A673 (cell line): Measurements from ENCODE around the gene COL4A1. TPM values are rescaled to one million over a fixed set of nuclear protein-coding genes. Genes with fewer than 3 reads are reported as not detected.

Experiments
- BruUV-seq: library from RNA; stranded (reverse); fragments of 400-500 nt; replicated peaks from 2 replicates; lab custom pipeline; 2021; lab: Mats Ljungman, UMichigan
- CTCF ChIA-PET: fragments of 300-600 bp; sonication (Branson Sonifier 250); formaldehyde crosslinking; loops from one replicate; lab custom pipeline; 2022; ENCODE audit warnings: antibody characterized with exemption; lab: Charles Lee
- POLR2A ChIA-PET: fragments of 300-600 bp; sonication (Branson Sonifier 250); formaldehyde crosslinking; loops from one replicate; lab custom pipeline; 2022; ENCODE audit warnings: antibody characterized with exemption; ENCODE audit not compliant: low non-redundant PET; lab: Charles Lee
- DNase-seq: peaks from one replicate; pipeline ENCODE4 v3.0.0-alpha.2; 2015; ENCODE audit warnings: low spot score
- H3K27ac ChIP-seq: fragments of 200-600 bp; sonication (generic); 2 replicates; pipeline ENCODE4 v1.5.1; 2016; ENCODE audit warnings: mixed run types, low read depth, mild to moderate bottlenecking, mixed read lengths, antibody characterized with exemption, low read length; ENCODE audit not compliant: poor library complexity, severe bottlenecking
- H3K27me3 ChIP-seq: fragments of 200-600 bp; sonication (generic); replicated peaks from 2 replicates; pipeline ENCODE4 v1.6.1; 2017; ENCODE audit warnings: mixed run types, low read depth, mild to moderate bottlenecking, mixed read lengths, antibody characterized with exemption, low read length; ENCODE audit not compliant: insufficient read depth, poor library complexity
- H3K36me3 ChIP-seq: fragments of 200-600 bp; sonication (generic); 2 replicates; pipeline ENCODE4 v1.6.1; 2016; ENCODE audit warnings: mixed run types, mild to moderate bottlenecking, mixed read lengths, antibody characterized with exemption, low read length; ENCODE audit not compliant: insufficient read depth, poor library complexity, severe bottlenecking
- H3K4me1 ChIP-seq: fragments of 200-600 bp; sonication (generic); 2 replicates; pipeline ENCODE4 v1.6.1; 2017; ENCODE audit warnings: mixed run types, mild to moderate bottlenecking, mixed read lengths, antibody characterized with exemption, low read length; ENCODE audit not compliant: insufficient read depth, poor library complexity, severe bottlenecking
- H3K4me3 ChIP-seq: fragments of 200-600 bp; sonication (generic); 2 replicates; pipeline ENCODE4 v1.5.1; 2016; ENCODE audit warnings: low read depth, mixed run types, mild to moderate bottlenecking, mixed read lengths, low read length; ENCODE audit not compliant: poor library complexity, severe bottlenecking
- H3K9me3 ChIP-seq: fragments of 200-600 bp; sonication (generic); 2 replicates; pipeline ENCODE4 v1.6.1; 2016; ENCODE audit warnings: mixed run types, low read depth, mild to moderate bottlenecking, mixed read lengths, antibody characterized with exemption, low read length; ENCODE audit not compliant: poor library complexity, severe bottlenecking
- EZH2 ChIP-seq: fragments of 200-600 bp; sonication (generic); IDR thresholded peaks from 2 replicates; pipeline ENCODE4 v1.6.1; 2017; ENCODE audit warnings: borderline replicate concordance, low read depth, mild to moderate bottlenecking, mixed read lengths, antibody characterized with exemption, low read length; ENCODE audit not compliant: poor library complexity, severe bottlenecking
- intact Hi-C: fragments of 100-400 bp; cut with micrococcal nuclease; formaldehyde crosslinking; loops from one replicate; pipeline ENCODE4 v1.10.0; 2022; ENCODE audit not compliant: unreplicated experiment
- total RNA-seq: library from RNA; stranded (reverse); gene quantifications from 2 replicates; pipeline ENCODE4 v1.2.3, GENCODE V29; 2021
- TF ChIP-seq, protein P1 (sequence below): fragments of 300-800, 200-600 bp; sonication (generic); conservative IDR thresholded peaks from 2 replicates; pipeline ENCODE4 v1.5.1; 2017; ENCODE audit warnings: low read depth, mild to moderate bottlenecking, antibody characterized with exemption, low read length, moderate library complexity, mixed read lengths

The COL4A1 gene
- total RNA-seq, 1 experiment from 2014 or later, result 83.9 TPM

DNA sequence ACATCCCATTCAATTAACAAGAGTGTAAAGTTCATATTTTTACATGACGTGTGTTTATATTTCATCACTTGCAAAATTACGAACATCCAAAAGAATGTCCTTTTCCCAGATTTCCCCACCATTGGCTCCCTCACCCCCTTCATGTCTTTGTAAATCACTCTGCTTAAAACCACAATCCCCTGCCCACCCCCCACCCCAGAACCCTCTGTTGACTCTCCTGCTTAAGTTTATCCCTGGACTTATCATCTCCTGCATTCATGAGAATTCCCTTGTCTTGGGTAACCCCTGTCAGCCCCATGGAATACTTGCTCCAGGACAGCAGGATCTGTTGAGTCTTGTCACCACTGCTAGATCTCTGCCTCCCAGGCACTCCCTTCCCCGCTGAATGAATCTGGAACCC, 109.9 kb downstream of the COL4A1 start:
- intact Hi-C loops, result no loop called here
- Histone ChIP-seq H3K27ac (no peak overlapping the region), H3K27me3 (no peaks in the 10 kb centered on the region), H3K36me3 (no peaks in the 10 kb centered on the region), H3K4me1 (no peaks in the 10 kb centered on the region), H3K4me3 (no peak overlapping the region), H3K9me3 (no peaks in the 10 kb centered on the region)
- no TSS peak for BruUV-seq
- CTCF ChIA-PET, result no interaction called here
- no peak for DNase-seq
- TF ChIP-seq, protein P1, sequence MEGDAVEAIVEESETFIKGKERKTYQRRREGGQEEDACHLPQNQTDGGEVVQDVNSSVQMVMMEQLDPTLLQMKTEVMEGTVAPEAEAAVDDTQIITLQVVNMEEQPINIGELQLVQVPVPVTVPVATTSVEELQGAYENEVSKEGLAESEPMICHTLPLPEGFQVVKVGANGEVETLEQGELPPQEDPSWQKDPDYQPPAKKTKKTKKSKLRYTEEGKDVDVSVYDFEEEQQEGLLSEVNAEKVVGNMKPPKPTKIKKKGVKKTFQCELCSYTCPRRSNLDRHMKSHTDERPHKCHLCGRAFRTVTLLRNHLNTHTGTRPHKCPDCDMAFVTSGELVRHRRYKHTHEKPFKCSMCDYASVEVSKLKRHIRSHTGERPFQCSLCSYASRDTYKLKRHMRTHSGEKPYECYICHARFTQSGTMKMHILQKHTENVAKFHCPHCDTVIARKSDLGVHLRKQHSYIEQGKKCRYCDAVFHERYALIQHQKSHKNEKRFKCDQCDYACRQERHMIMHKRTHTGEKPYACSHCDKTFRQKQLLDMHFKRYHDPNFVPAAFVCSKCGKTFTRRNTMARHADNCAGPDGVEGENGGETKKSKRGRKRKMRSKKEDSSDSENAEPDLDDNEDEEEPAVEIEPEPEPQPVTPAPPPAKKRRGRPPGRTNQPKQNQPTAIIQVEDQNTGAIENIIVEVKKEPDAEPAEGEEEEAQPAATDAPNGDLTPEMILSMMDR, result no peak
- TF ChIP-seq EZH2, result no peak
- POLR2A ChIA-PET, result no interaction called here

DNA sequence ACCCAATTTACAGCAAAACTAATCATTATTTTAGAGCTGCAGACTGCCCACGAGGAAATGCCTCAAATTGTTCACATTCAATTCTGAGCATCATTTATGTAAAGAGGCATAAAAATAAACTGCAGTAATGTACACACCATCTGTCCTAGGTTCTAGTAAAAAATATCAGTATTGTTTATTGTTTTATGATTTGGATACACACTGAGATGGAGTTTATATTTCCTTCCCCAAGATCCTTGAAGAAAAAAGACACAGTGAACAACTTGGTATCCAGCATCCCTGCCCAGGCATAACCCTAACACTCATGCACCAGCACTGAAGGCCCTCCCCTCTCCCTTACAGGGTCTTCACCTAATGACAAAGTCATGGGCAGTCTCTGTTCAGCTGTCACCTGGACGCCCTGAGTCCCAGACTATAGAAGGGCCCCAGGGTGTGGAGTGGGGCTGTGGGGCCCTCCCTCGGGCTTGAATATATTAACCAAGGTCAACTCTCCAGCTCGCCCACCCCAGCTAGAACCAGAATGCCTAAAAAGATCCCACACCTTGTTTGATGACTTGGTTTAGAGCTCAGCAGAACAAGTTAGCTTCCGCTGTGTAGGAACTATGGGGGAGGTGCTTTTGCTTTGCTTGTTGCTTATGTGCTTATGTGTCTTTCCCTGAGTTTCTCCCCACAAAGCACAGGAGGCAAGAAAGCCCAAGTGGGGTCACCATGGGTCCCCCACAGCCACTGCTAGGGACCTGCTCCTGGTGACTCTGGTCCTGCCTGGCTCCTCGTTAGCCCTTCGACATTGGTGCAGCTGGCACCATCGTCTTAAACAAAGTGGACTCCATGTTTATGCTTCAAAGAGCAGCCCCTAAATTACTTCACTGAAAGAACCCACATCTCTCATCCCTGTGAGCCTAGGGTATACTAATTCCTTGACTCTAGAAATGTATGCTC, 111.1 kb downstream of the COL4A1 start:
- POLR2A ChIA-PET, result no interaction called here
- Histone ChIP-seq H3K27me3 (no peaks in the 10 kb centered on the region), H3K9me3 (no peaks in the 10 kb centered on the region), H3K4me3 (no peak overlapping the region), H3K27ac (no peak overlapping the region), H3K36me3 (no peaks in the 10 kb centered on the region), H3K4me1 (no peaks in the 10 kb centered on the region)
- no peak for TF ChIP-seq EZH2
- TF ChIP-seq, protein P1, result no peak
- intact Hi-C loops, result no loop called here
- CTCF ChIA-PET, result interaction anchor here (0.6 kb wide), 1 partner anchor 38 kb away, joined by 4 read pairs; no protein-coding TSS in a partner anchor
- BruUV-seq, result no TSS peak
- DNase-seq, result no peak

DNA sequence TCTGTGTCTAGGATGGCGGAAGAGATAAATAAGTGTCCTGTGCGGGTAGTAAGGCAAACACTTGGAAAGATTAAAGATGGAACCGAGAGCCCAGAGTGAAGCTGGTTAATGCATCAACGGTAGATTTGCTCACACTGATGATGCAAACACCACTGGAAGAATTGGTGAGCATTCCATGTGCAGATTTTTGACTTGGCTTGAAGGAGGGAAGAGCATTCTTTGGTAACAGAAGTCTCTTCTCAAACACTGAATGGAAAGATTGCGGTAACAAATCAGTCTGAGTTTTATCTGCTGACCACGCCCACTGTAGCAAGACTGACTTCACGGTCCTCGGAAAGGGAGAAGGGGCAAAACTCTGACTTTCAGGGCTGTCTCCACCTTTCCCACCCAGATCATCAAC, 112.5 kb downstream of the COL4A1 start:
- TF ChIP-seq, protein P1, result no peak

More for the DNA sequence above, 112.5 kb downstream of the COL4A1 start:
- Histone ChIP-seq H3K27me3 (no peaks in the 10 kb centered on the region), H3K4me3 (no peak overlapping the region), H3K27ac (no peak overlapping the region), H3K9me3 (no peaks in the 10 kb centered on the region), H3K36me3 (no peaks in the 10 kb centered on the region), H3K4me1 (no peaks in the 10 kb centered on the region)
- ChIA-PET CTCF (no interaction called here), POLR2A (no interaction called here)
- DNase-seq, result no peak
- intact Hi-C loops, result no loop called here
- no TSS peak for BruUV-seq
